CD8-positive, alpha-beta memory T cell (primary cell): ENCODE results near the gene CHST10. TPM values are rescaled to one million over a fixed set of nuclear protein-coding genes. Genes with fewer than 3 reads are reported as not detected.

Experiments used
- CTCF ChIA-PET: fragments of 350-600 bp; sonication (Branson Sonifier 250); formaldehyde crosslinking; loops from one replicate; lab custom pipeline; 2021; ENCODE audit warnings: antibody characterized with exemption; lab: Charles Lee
- POLR2A ChIA-PET: fragments of 350-600 bp; sonication (Branson Sonifier 250); formaldehyde crosslinking; loops from one replicate; lab custom pipeline; 2021; ENCODE audit warnings: antibody characterized with exemption; lab: Charles Lee
- DNase-seq, 5 donors: peaks; one replicate each; pipeline versions ENCODE4 v3.0.0 to v3.0.0-alpha.2; 2020 to 2022; ENCODE audit warnings: mixed read lengths in 1 of 5
- H3K27ac ChIP-seq: one replicate; pipeline ENCODE4 v1.7.0; 2013; ENCODE audit warnings: low read depth, mild to moderate bottlenecking, low read length, moderate library complexity
- H3K27me3 ChIP-seq: 2 replicates; pipeline ENCODE4 v1.7.0; 2013; ENCODE audit warnings: low read length, mild to moderate bottlenecking; ENCODE audit not compliant: insufficient read depth, poor library complexity, severe bottlenecking
- H3K36me3 ChIP-seq: 2 replicates; pipeline ENCODE4 v1.7.0; 2013; ENCODE audit warnings: mild to moderate bottlenecking, low read length, moderate library complexity; ENCODE audit not compliant: insufficient read depth
- H3K4me1 ChIP-seq: 2 replicates; pipeline ENCODE4 v1.7.0; 2013; ENCODE audit warnings: mild to moderate bottlenecking, low read length, moderate library complexity; ENCODE audit not compliant: insufficient read depth
- H3K4me3 ChIP-seq: 2 replicates; pipeline ENCODE4 v1.7.0; 2013; ENCODE audit warnings: mild to moderate bottlenecking, low read length
- H3K9me3 ChIP-seq: 2 replicates; pipeline ENCODE4 v1.7.0; 2013; ENCODE audit warnings: mild to moderate bottlenecking, low read length
- H3K27ac Mint-ChIP-seq, 8 donors: one replicate each; pipeline ENCODE4 v1.8.0; 2020 to 2021; ENCODE audit warnings: mixed read lengths in 8 of 8, mild to moderate bottlenecking in 6 of 8, inconsistent platforms in 3 of 8, moderate library complexity in 3 of 8
- H3K27me3 Mint-ChIP-seq, 2 donors: one replicate each; pipeline ENCODE4 v1.8.0; 2020 to 2021; ENCODE audit warnings: mixed read lengths in 2 of 2, mild to moderate bottlenecking in 1 of 2, moderate library complexity in 1 of 2
- H3K36me3 Mint-ChIP-seq, 3 donors: one replicate each; pipeline ENCODE4 v1.8.0; 2020 to 2021; ENCODE audit warnings: mixed read lengths in 3 of 3, inconsistent platforms in 1 of 3, mild to moderate bottlenecking in 1 of 3
- H3K4me1 Mint-ChIP-seq, 3 donors: one replicate each; pipeline ENCODE4 v1.8.0; 2020 to 2021; ENCODE audit warnings: mixed read lengths in 3 of 3, inconsistent platforms in 1 of 3, mild to moderate bottlenecking in 1 of 3
- H3K4me3 Mint-ChIP-seq, 7 donors: one replicate each; pipeline ENCODE4 v1.8.0; 2020 to 2021; ENCODE audit warnings: mixed read lengths in 7 of 7, mild to moderate bottlenecking in 6 of 7, moderate library complexity in 4 of 7, inconsistent platforms in 2 of 7
- H3K9me3 Mint-ChIP-seq, 5 donors: one replicate each; pipeline ENCODE4 v1.8.0; 2020 to 2022; ENCODE audit warnings: mixed read lengths in 5 of 5, mild to moderate bottlenecking in 3 of 5, moderate library complexity in 2 of 5, inconsistent platforms in 1 of 5
- polyA plus RNA-seq: library from polyadenylated mRNA; unstranded; fragments of 300-500 nt; fragmentation: Illumina TruSeq; gene quantifications from one replicate; pipeline ENCODE4 v1.2.3, GENCODE V29; 2021
- total RNA-seq, 2 experiments: library from RNA; stranded (reverse); gene quantifications; one replicate each; pipeline ENCODE4 v1.2.3, GENCODE V29; 2021

The CHST10 gene
- total and polyA plus RNA-seq, 3 experiments from 2014 or later: 7.2 to 15.5 (median 11.0) TPM

DNA sequence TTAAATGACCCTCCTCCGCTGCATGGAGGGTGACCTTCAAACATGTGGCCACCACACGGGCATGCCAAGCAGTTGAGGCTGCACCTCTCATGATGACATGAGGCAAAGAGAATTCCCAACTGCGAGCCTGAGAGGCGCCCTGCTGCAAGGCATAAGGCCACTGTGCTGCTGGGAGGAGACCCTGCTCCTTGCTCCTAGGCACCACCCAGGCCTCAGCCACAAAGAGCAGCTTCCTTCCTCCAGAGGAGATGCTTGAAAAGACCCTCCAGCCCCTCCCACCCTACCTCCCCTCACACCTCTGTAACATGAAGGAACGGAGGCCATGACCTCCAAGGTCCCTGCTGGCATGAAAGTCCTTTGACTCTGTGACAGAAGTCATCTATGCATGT, 11.4 kb downstream of the CHST10 start:
- peaks cover 0 to 57% (median 17%) of the 10 kb centered on the region in 3 donors for H3K36me3 Mint-ChIP-seq
- H3K4me3 Mint-ChIP-seq: no peak overlapping the region
- no peak overlapping the region for H3K4me3 ChIP-seq
- ChIA-PET POLR2A (no interaction called here), CTCF (no interaction called here)
- no peaks in the 10 kb centered on the region for H3K9me3 ChIP-seq
- H3K9me3 Mint-ChIP-seq: no peaks in the 10 kb centered on the region
- H3K27me3 Mint-ChIP-seq: no peaks in the 10 kb centered on the region
- peaks cover 0 to 3% (median 1%) of the 10 kb centered on the region in 3 donors for H3K4me1 Mint-ChIP-seq
- H3K27me3 ChIP-seq: no peaks in the 10 kb centered on the region
- DNase-seq: no peak
- no peak overlapping the region for H3K27ac ChIP-seq
- no peaks in the 10 kb centered on the region for H3K4me1 ChIP-seq
- no peaks in the 10 kb centered on the region for H3K36me3 ChIP-seq
- no peak overlapping the region for H3K27ac Mint-ChIP-seq

DNA sequence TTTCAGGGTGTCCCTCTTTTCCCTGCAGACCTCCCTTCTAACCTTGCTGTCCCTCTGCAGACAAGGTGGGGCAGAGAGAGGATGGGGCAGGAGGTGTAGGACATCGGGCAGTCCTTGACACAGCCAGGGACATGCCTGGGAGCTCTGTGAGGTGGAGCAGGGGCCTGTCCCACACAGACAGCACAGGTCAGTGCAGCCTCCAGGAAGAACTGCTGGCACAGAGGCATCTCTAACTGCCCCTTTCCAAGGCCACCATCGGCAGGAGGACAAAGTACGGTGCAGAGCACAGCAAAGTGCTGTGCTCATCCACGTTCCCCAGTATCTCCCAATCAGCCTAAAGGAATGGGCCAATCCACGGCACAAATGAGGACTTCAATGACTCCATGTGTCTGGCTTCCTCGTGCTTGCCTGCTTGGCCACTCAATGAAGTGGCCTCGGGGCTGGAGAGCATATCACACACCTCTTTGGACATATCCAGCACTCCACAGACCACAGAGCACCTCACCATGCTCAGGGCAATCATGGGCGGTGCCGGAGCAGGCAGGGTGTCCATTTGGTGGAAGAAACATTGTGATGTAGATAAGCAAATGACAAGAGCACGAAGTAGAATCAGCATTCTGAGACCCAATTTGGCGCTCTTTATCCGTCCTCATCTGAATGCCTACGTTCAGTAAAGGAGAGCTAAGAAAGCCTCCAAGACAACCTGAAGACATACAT, 11.9 kb downstream of the CHST10 start:
- Mint-ChIP-seq H3K9me3 (no peaks in the 10 kb centered on the region), H3K36me3 (peaks cover 0 to 60% (median 17%) of the 10 kb centered on the region in 3 donors), H3K27ac (peak overlapping the region in 1 of 8 donors; percentile 12), H3K27me3 (no peaks in the 10 kb centered on the region), H3K4me1 (peaks cover 0 to 3% (median 0%) of the 10 kb centered on the region in 3 donors), H3K4me3 (no peak overlapping the region)
- Histone ChIP-seq H3K4me3 (no peak overlapping the region), H3K4me1 (no peaks in the 10 kb centered on the region), H3K36me3 (no peaks in the 10 kb centered on the region), H3K27ac (no peak overlapping the region), H3K9me3 (no peaks in the 10 kb centered on the region), H3K27me3 (no peaks in the 10 kb centered on the region)
- POLR2A ChIA-PET: no interaction called here
- no peak for DNase-seq
- CTCF ChIA-PET: no interaction called here

- Histone ChIP-seq H3K4me1 (no peaks in the 10 kb centered on the region), H3K4me3 (no peak overlapping the region), H3K27me3 (no peaks in the 10 kb centered on the region), H3K27ac (no peak overlapping the region), H3K36me3 (no peaks in the 10 kb centered on the region), H3K9me3 (no peaks in the 10 kb centered on the region)
- Mint-ChIP-seq H3K27ac (peak overlapping the region in 2 of 8 donors; percentile 6 to 10), H3K27me3 (no peaks in the 10 kb centered on the region), H3K36me3 (peaks cover 0 to 62% (median 17%) of the 10 kb centered on the region in 3 donors), H3K9me3 (no peaks in the 10 kb centered on the region), H3K4me3 (no peak overlapping the region), H3K4me1 (no peaks in the 10 kb centered on the region)
- ChIA-PET CTCF (no interaction called here), POLR2A (no interaction called here)
- no peak for DNase-seq
Measured at GRCh38 chr2:100404411-100404810, 13.1 kb downstream of the CHST10 start.

- Histone ChIP-seq H3K36me3 (no peaks in the 10 kb centered on the region), H3K27me3 (no peaks in the 10 kb centered on the region), H3K9me3 (no peaks in the 10 kb centered on the region), H3K4me3 (no peak overlapping the region), H3K27ac (no peak overlapping the region), H3K4me1 (no peaks in the 10 kb centered on the region)
- ChIA-PET CTCF (no interaction called here), POLR2A (no interaction called here)
- no peaks in the 10 kb centered on the region for H3K9me3 Mint-ChIP-seq
- H3K27ac Mint-ChIP-seq: no peak overlapping the region
- no peaks in the 10 kb centered on the region for H3K4me1 Mint-ChIP-seq
- DNase-seq: no peak
- H3K4me3 Mint-ChIP-seq: no peak overlapping the region
- H3K27me3 Mint-ChIP-seq: no peaks in the 10 kb centered on the region
- H3K36me3 Mint-ChIP-seq: peaks cover 0 to 62% (median 17%) of the 10 kb centered on the region in 3 donors
Measured at GRCh38 chr2:100403722-100404121, 13.7 kb downstream of the CHST10 start.

DNA sequence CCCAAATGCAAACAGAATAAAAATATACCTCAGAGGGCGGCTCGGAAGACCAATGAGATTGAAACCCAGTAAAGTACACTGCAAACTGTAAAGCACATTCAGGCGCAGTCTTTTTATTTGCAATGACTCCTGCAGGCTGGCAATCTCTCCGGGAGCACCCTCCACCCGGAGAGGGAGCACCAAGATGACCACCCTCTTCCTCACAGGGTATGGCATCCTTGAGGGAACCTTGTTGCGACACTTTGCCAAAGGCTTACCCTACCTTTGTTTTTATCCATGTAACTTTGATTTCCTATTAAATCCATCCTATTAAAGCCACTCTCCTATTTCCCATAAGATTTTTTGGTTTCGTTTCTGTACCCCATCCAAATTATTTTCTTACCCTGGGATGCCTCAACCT, 16.2 kb downstream of the CHST10 start:
- no peak overlapping the region for H3K4me3 ChIP-seq
- ChIA-PET CTCF (no interaction called here), POLR2A (no interaction called here)
- no peak for DNase-seq
- H3K9me3 ChIP-seq: no peaks in the 10 kb centered on the region
- Mint-ChIP-seq H3K27ac (peak overlapping the region in 1 of 8 donors; percentile 27), H3K36me3 (peaks cover 0 to 65% (median 13%) of the 10 kb centered on the region in 3 donors), H3K4me3 (no peak overlapping the region), H3K4me1 (no peaks in the 10 kb centered on the region), H3K27me3 (no peaks in the 10 kb centered on the region), H3K9me3 (no peaks in the 10 kb centered on the region)
- H3K36me3 ChIP-seq: no peaks in the 10 kb centered on the region
- no peak overlapping the region for H3K27ac ChIP-seq
- H3K27me3 ChIP-seq: no peaks in the 10 kb centered on the region
- no peaks in the 10 kb centered on the region for H3K4me1 ChIP-seq

- H3K36me3 ChIP-seq: no peaks in the 10 kb centered on the region
- no peak overlapping the region for H3K27ac ChIP-seq
- ChIA-PET POLR2A (no interaction called here), CTCF (no interaction called here)
- DNase-seq: no peak
- no peaks in the 10 kb centered on the region for H3K4me1 ChIP-seq
- H3K4me1 Mint-ChIP-seq: no peaks in the 10 kb centered on the region
- H3K36me3 Mint-ChIP-seq: peaks cover 0 to 64% (median 9%) of the 10 kb centered on the region in 3 donors
- H3K4me3 ChIP-seq: no peak overlapping the region
- H3K27me3 ChIP-seq: no peaks in the 10 kb centered on the region
- no peaks in the 10 kb centered on the region for H3K27me3 Mint-ChIP-seq
- H3K4me3 Mint-ChIP-seq: no peak overlapping the region
- no peaks in the 10 kb centered on the region for H3K9me3 Mint-ChIP-seq
- peak overlapping the region in 1 of 8 donors; percentile 63 for H3K27ac Mint-ChIP-seq
- H3K9me3 ChIP-seq: no peaks in the 10 kb centered on the region
Measured at GRCh38 chr2:100399714-100400113, 17.8 kb downstream of the CHST10 start.

DNA sequence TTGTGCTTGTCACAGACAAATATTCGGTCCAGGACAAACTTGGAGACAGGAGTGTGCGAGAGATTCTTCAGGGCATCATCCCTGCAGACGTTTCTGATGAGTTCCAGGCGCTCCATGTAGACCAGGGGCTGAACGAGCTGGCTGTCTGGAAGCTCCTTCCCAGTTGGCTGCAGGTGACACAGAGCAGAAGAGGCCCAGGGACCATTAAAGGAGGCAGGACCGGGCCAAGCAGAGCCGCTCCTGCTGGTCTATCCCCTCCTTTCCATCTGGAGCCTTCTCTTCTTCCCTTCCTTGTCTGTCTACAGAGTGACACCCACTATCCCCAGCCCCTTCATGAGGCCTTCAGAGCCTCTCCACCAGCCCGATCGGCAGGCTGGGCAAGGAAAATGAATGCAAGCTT, 19.5 kb downstream of the CHST10 start:
- H3K4me1 ChIP-seq: no peaks in the 10 kb centered on the region
- no peaks in the 10 kb centered on the region for H3K36me3 ChIP-seq
- Mint-ChIP-seq H3K4me1 (no peaks in the 10 kb centered on the region), H3K36me3 (peaks cover 0 to 63% (median 6%) of the 10 kb centered on the region in 3 donors), H3K9me3 (no peaks in the 10 kb centered on the region), H3K4me3 (no peak overlapping the region), H3K27me3 (no peaks in the 10 kb centered on the region), H3K27ac (peak overlapping the region in 1 of 8 donors; percentile 35)
- ChIA-PET POLR2A (no interaction called here), CTCF (no interaction called here)
- no peaks in the 10 kb centered on the region for H3K9me3 ChIP-seq
- H3K4me3 ChIP-seq: no peak overlapping the region
- no peak overlapping the region for H3K27ac ChIP-seq
- no peak for DNase-seq
- H3K27me3 ChIP-seq: no peaks in the 10 kb centered on the region

DNA sequence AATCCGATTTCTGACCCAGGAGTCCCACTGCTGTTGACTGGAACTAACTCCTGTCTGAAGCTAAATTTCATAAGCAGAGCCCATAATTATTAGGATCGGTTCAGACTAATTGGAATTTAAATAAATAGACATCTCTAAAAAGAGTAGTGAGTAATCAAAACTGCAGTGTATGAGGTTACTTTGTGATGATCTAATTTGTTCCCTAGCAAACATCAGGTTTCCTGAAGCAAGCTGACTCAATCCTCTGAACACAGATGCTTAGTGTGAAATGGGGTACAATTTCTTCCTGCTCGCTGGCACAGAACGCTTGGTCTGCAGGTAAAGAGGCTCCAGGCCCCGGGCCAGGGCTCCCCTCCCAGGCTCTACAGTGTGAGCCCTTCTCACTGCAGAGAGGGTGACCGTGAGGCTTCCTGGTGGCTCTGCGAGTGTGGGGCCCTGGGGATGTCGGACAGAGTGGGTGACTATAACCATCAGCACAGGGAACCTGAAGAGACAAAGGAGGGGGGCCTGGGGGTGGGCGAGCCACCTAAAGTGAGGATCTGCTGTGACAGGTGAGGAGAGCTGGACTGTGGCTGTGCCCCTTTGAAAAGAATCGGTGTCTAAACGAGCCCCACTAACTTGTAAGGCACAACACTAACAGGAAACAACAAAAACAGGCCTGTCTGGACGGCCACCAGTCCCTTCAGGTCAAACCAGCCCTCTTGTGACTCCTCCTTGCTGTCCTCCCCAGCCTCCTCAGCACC, 20.2 kb downstream of the CHST10 start:
- no peak overlapping the region for H3K4me3 Mint-ChIP-seq
- ChIA-PET CTCF (no interaction called here), POLR2A (no interaction called here)
- Histone ChIP-seq H3K27me3 (no peaks in the 10 kb centered on the region), H3K4me1 (no peaks in the 10 kb centered on the region), H3K9me3 (no peaks in the 10 kb centered on the region), H3K27ac (no peak overlapping the region), H3K4me3 (no peak overlapping the region), H3K36me3 (no peaks in the 10 kb centered on the region)
- DNase-seq: no peak
- H3K9me3 Mint-ChIP-seq: no peaks in the 10 kb centered on the region
- no peaks in the 10 kb centered on the region for H3K27me3 Mint-ChIP-seq
- no peak overlapping the region for H3K27ac Mint-ChIP-seq
- no peaks in the 10 kb centered on the region for H3K4me1 Mint-ChIP-seq
- H3K36me3 Mint-ChIP-seq: peaks cover 0 to 64% (median 4%) of the 10 kb centered on the region in 3 donors
